ENCODE results near the gene LHFPL2.
"Not testable (repeated sequence)": the region's sequence is repeated elsewhere in the genome, so short reads cannot be mapped to it uniquely, and the experiment has no call there.

Gene LHFPL2

DNA sequence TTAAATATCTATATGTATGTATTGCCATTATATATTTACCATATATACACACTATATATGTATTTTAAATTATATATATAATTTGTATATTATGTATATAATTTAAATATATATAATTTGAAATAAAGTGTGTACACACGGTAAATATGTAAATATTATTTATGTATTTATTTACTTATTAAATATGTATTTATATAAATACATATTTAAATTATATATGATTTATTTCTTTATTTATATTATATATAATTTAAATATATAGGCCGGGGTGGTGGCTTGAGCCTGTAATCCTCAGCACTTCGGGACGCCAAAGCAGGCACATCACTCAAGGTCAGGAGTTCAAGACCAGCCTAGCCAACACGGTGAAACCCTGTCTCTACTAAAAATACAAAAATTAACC is 31.3 kb upstream of the LHFPL2 start:
- H3K9me3 ChIP-seq = peaks cover 16% of the 10 kb centered on the region; the same call in 1 of the 2 replicates
- no peaks in the 10 kb centered on the region for H3K36me3 ChIP-seq
- no peak overlapping the region for H3K9ac ChIP-seq
- no peak for TF ChIP-seq Cebpa-rat (IDR thresholded peaks at IDR 0.05)
- no peak overlapping the region for H3K27ac ChIP-seq
- no peaks in the 10 kb centered on the region for H3K4me1 ChIP-seq
- no peaks in the 10 kb centered on the region for H3K27me3 ChIP-seq
- H4K20me1 ChIP-seq = no peaks in the 10 kb centered on the region
- H3K4me3 ChIP-seq = no peak overlapping the region
- no peak overlapping the region for H3K4me2 ChIP-seq

DNA sequence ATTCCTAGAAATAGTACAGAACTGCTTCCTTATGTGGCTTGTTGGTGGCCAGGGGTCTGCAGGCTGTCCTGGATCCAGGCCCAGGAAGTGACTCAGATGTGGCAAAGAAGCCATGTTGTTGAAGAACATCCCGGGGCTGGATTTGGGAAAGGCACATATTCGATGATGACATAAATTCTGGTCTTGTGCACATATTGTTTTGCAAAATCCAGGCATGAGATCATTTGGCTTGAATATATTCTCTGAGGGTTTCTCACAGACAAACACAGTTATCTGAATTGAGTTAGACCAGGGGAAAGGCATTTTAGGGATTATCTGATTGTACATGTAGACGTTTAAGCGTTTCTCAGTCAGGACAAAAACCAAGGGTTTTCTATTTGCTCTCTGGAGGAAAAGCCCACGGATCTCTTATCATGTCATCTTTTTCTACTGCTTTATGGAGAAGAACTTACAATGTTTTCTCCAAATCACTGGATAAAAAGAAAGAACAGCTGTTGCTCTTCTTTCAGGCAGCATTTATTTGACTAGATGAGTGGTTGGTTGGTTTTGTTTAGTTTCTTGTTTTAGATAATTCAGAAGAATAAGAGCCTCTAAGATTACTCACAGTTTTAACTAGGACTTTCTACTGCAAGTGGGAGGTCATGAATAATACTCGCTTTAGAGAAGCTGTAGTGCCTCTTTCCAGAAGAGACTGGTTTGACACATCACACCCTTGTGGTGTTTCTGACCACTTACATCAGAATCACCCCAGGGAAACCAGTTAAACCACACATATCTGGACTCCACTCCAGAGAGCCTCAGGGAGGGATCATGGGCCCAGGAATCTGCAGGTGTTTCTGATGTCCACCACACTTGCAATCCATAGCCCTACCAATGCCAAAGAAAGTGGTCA is 29.5 kb upstream of the LHFPL2 start:
- H4K20me1 ChIP-seq = no peaks in the 10 kb centered on the region
- H3K4me2 ChIP-seq = no peak overlapping the region
- no peaks in the 10 kb centered on the region for H3K4me1 ChIP-seq
- H3K9ac ChIP-seq = no peak overlapping the region
- no peak overlapping the region for H3K4me3 ChIP-seq
- H3K27ac ChIP-seq = no peak overlapping the region
- no peaks in the 10 kb centered on the region for H3K27me3 ChIP-seq
- H3K9me3 ChIP-seq = peaks cover 15% of the 10 kb centered on the region; the same call in 1 of the 2 replicates
- no peaks in the 10 kb centered on the region for H3K36me3 ChIP-seq
- TF ChIP-seq Cebpa-rat (IDR thresholded peaks at IDR 0.05) = no peak

DNA sequence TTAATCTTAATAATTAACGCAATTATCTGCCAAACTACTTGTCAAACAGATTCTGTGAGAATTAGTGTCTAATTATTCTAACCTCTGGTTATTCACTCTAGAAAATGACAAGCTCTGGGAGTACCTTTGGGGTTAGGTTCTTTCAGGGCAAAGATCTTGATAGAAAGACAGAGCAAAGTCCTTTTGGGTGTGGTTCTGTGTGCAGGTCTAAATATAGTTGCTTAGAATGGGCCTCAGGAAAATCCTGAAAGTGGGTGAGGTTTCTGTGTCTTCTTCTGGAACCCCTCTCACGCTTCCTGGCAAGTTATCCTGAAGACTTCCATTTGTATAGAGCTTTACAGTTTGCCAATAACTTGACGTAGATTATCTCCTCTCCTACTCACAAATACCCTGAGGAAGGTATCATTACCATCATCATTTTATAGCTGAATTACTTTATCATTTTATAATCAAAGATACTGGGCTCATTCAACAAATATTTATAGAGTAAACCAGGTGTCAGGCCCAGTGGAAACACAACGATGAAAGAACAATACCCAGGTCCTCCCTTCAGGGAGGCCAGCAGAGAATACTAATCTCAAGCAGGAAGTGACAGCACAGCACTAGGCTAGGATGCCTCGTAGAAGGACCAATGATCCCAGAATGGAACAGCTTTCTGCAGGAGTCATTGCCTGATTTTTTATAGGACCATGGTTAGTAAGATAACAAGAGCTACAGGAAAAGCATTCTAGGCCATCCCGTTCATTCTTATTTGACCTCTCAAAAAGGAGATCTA is 27.6 kb upstream of the LHFPL2 start:
- TF ChIP-seq Cebpa-rat (IDR thresholded peaks at IDR 0.05) = no peak
- Histone ChIP-seq H3K27ac (no peak overlapping the region), H3K36me3 (no peaks in the 10 kb centered on the region), H3K4me3 (no peak overlapping the region), H3K9me3 (no peaks in the 10 kb centered on the region), H3K27me3 (no peaks in the 10 kb centered on the region), H3K9ac (no peak overlapping the region), H4K20me1 (no peaks in the 10 kb centered on the region), H3K4me2 (no peak overlapping the region), H3K4me1 (no peaks in the 10 kb centered on the region)

DNA sequence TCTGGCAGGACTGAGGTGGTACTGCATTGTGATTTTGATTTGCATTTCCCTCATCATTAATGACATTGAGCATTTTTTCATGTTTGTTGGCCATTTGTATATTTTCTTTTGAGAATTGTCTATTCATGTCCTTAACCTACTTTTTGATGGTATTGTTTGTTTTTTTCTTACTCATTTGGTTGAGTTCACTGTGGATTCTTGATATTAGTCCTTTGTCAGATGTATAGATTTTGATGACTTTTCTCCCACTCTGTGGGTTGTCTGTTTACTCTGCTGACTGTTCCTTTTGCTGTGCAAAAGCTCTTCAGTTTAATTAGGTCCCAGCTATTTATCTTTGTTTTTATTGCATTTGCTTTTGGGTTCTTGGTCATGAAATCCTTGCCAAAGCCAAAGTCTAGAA is 25.3 kb upstream of the LHFPL2 start:
- H3K4me1 ChIP-seq, H3K27me3 ChIP-seq, H3K4me2 ChIP-seq, H3K4me3 ChIP-seq, H4K20me1 ChIP-seq, H3K9me3 ChIP-seq, H3K27ac ChIP-seq, H3K36me3 ChIP-seq, H3K9ac ChIP-seq: not testable (repeated sequence)

DNA sequence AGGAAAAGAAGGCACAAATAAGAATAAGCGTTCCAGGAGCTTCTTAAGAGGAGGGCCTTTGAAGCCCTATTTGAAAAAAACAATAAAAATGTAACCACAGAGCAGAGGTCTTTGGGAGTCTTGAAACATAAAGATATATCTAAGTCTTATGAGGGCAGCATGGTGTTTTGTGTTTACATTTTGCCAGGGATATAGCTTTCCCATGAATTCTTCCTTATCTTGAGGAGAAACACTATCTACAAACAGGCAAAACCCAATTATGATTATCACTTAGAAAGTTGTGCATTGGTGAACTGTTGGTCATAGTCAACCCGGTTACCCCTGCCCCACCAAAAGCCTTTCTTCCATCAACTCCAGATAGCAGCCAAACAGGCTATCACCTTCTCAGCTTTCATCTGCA is 23.6 kb upstream of the LHFPL2 start:
- no peak overlapping the region for H3K9ac ChIP-seq
- no peaks in the 10 kb centered on the region for H3K27me3 ChIP-seq
- no peaks in the 10 kb centered on the region for H3K9me3 ChIP-seq
- no peaks in the 10 kb centered on the region for H4K20me1 ChIP-seq
- H3K4me3 ChIP-seq = no peak overlapping the region
- no peaks in the 10 kb centered on the region for H3K4me1 ChIP-seq
- no peak for TF ChIP-seq Cebpa-rat (IDR thresholded peaks at IDR 0.05)
- no peak overlapping the region for H3K4me2 ChIP-seq
- no peak overlapping the region for H3K27ac ChIP-seq
- no peaks in the 10 kb centered on the region for H3K36me3 ChIP-seq

DNA sequence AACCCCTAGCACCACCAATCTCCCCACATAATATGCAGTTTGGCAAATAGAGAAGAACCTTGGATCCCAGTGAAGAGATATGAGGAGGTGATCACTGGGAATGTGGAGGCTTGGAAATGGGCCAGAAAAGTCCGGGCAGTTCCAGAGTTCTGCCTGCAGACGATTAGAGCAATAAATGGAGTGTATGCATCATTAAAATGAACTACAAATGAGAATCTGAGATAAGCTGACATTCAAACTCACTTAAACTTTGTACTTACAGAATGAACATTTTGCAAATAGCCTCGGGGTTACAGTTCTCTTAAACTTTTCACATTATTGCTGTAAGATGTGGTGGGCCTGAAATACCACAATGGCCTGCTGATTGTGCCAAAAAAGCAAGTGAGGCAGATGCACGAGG is 23.0 kb upstream of the LHFPL2 start:
- H3K9ac ChIP-seq = no peak overlapping the region
- H3K27me3 ChIP-seq = no peaks in the 10 kb centered on the region
- no peaks in the 10 kb centered on the region for H3K4me1 ChIP-seq
- TF ChIP-seq Cebpa-rat (IDR thresholded peaks at IDR 0.05) = no peak
- no peaks in the 10 kb centered on the region for H3K36me3 ChIP-seq
- no peak overlapping the region for H3K27ac ChIP-seq
- H3K4me2 ChIP-seq = no peak overlapping the region
- H3K9me3 ChIP-seq = no peaks in the 10 kb centered on the region
- H4K20me1 ChIP-seq = no peaks in the 10 kb centered on the region
- H3K4me3 ChIP-seq = no peak overlapping the region

DNA sequence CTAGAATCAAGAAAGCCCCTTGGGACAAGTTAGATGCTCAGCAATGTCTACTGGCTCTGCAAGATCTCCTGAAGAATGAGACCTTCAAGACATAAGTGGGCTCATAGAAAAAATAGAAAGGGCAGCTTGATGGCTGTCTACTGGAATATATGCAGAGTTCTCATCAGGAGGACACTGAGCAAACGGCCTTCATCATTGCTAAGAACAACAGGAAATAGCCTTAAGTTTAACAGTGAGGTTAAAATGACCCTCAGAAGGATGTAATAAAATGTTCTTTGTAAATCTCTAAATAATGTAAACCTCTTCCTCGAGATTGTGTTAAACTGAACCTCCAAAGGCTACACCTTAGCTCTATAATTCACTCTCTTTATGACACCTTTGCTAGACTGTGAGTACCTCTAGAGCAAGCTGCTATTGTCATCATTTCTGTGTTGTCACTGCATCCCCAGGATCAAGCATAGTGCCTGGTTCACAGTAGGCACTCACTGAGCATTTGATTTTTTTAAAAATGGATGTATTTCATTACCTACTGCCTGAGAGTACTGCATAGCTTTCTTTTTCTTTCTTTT is 22.2 kb upstream of the LHFPL2 start:
- Histone ChIP-seq H3K4me2 (no peak overlapping the region), H3K9me3 (no peaks in the 10 kb centered on the region), H4K20me1 (no peaks in the 10 kb centered on the region), H3K27ac (no peak overlapping the region), H3K9ac (no peak overlapping the region), H3K36me3 (no peaks in the 10 kb centered on the region), H3K4me1 (no peaks in the 10 kb centered on the region), H3K27me3 (no peaks in the 10 kb centered on the region), H3K4me3 (no peak overlapping the region)
- TF ChIP-seq Cebpa-rat (IDR thresholded peaks at IDR 0.05) = no peak

DNA sequence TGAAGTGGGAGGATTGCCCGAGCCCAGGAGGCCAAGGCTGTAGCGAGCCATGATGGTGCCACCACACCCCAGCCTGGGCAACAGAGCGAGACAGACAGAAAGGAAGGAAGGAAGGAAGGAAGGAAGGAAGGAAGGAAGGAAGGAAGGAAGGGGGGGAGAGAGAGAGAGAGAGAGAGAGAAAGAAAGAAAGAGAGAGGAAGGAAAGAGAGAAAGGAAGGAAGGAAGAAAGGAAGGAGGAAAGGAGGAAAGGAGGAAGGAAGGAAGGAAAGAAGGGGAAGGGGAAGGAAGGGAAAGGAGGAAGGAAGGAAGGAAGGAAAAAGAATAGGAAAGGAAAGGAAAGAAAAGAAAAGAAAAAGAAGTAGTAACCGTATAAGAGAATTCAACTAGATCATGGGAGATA is 20.8 kb upstream of the LHFPL2 start:
- H4K20me1 ChIP-seq = no peaks in the 10 kb centered on the region
- H3K4me3 ChIP-seq = no peak overlapping the region
- H3K4me2 ChIP-seq = no peak overlapping the region
- H3K9ac ChIP-seq = no peak overlapping the region
- no peaks in the 10 kb centered on the region for H3K27me3 ChIP-seq
- no peaks in the 10 kb centered on the region for H3K4me1 ChIP-seq
- no peaks in the 10 kb centered on the region for H3K9me3 ChIP-seq
- no peak overlapping the region for H3K27ac ChIP-seq
- TF ChIP-seq Cebpa-rat (IDR thresholded peaks at IDR 0.05) = no peak
- no peaks in the 10 kb centered on the region for H3K36me3 ChIP-seq

DNA sequence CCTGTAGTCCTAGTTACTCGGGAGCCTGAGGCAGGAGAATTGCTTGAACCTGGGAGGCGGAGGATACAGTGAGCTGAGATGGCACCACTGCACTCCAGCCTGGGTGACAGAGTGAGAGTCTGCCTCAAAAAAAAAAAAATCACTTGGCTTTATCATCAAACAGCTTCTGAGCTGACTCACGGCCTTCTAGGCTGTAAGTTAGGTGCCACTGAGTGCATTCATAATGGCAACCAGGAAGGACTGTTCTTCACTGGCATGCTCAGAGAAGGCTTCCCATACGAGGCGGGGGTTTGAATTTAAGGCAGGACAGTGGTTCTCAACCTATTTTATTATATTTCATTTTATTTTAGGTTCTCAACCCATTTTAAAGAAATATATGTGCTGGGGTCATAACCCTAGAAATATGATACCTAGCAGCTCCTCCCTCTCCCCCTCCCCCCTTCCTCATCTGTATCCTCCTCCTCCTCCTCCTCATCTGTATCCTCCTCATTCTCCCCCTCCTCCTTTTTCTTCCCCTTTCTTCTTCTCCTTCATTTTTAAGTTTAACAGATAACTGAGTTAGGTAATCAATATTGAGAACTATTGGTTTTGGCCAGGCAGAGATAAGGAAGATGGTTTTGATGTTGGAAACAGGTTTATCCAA is 19.0 kb upstream of the LHFPL2 start:
- Histone ChIP-seq H3K36me3 (no peaks in the 10 kb centered on the region), H4K20me1 (no peaks in the 10 kb centered on the region), H3K27ac (no peak overlapping the region), H3K4me2 (no peak overlapping the region), H3K4me3 (no peak overlapping the region), H3K27me3 (no peaks in the 10 kb centered on the region), H3K9ac (no peak overlapping the region), H3K9me3 (no peaks in the 10 kb centered on the region), H3K4me1 (no peaks in the 10 kb centered on the region)
- TF ChIP-seq Cebpa-rat (IDR thresholded peaks at IDR 0.05) = no peak

DNA sequence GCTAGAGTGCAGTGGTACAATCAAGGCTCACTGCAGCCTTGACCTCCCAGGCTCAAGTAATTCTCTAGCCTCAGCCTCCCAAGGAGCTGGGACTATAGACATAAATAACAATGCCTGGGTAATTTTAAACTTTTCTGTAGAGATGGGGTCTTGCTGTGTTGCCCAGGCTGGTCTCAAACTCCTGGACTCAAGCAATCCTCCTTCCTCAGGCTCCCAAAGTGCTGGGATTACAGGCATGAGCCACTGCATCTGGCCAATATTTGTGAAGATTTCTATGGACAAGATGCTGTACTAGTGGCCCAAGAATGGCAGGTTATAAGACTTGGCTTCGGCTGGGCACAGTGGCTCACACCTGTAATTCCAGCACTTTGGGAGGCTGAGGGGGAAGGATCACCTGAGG is 18.4 kb upstream of the LHFPL2 start:
- not testable (repeated sequence) for H3K27ac ChIP-seq, H3K9me3 ChIP-seq

More for the DNA sequence above, 18.4 kb upstream of the LHFPL2 start:
- not testable (repeated sequence) for H3K4me3 ChIP-seq, H3K9ac ChIP-seq, H3K36me3 ChIP-seq, H3K4me1 ChIP-seq, H3K4me2 ChIP-seq, H3K27me3 ChIP-seq, H4K20me1 ChIP-seq

Measured in BLaER1 (cell line).